A549 treated with DMSO at 1 μM for 4 hours (cell line): ENCODE data around the gene CD79A. TPM values are rescaled to one million over a fixed set of nuclear protein-coding genes. Genes with fewer than 3 reads are reported as not detected.

ENCODE experiments used
- total RNA-seq: library from RNA; stranded (reverse); fragments of 200-300 nt; extraction: Qiagen RNA extraction; gene quantifications from 5 replicates; pipeline ENCODE4 v1.2.3, GENCODE V29; 2022; ENCODE audit warnings: low read depth

CD79A gene
- total RNA-seq, result 1.1 to 1.2 TPM (median 1.1 TPM) in 5 replicates

GRCh38 chr19:41876847-41877832 lies at the start of gene CD79A:
Gene CD79A (plus strand): TSS chr19:41877279. CDS start chr19:41877305, 26 bp downstream.

GRCh38 chr19:41844601-41845000 lies 32.5 kb upstream of the CD79A start, which contains the start of gene LYPD4:
Gene LYPD4 (minus strand): TSS chr19:41844683. CDS start chr19:41839285, 5,398 bp downstream.

GRCh38 chr19:41845001-41845050 lies 32.3 kb upstream of the CD79A start, which contains the start of gene DMRTC2:
Gene DMRTC2 (plus strand): TSS chr19:41845042. CDS start chr19:41847429, 2,387 bp downstream.

GRCh38 chr19:41859618-41860418 lies 17.3 kb upstream of the CD79A start, which contains the start of gene RPS19:
Gene RPS19 (plus strand): TSS chr19:41860255. CDS start chr19:41860775, 520 bp downstream.

GRCh38 chr19:41882568-41883462 lies 5.7 kb downstream of the CD79A start, which contains the start of gene ARHGEF1:
Gene ARHGEF1 (plus strand): TSS chr19:41883184. CDS start chr19:41888083, 4,899 bp downstream.

GRCh38 chr19:41928221-41928683 lies 51.2 kb downstream of the CD79A start, which contains the start of gene ERFL:
Gene ERFL (minus strand): TSS chr19:41928449. CDS start chr19:41912919, 15,530 bp downstream.

Other genes starting within 250 kb of the CD79A start
- 0.05 to 0.08 TPM in 2 of 5 replicates, not detected in the others for gene CEACAM7, start 189.0 kb upstream of the CD79A start, total RNA-seq
- 1.8 to 2.6 TPM (median 2.4 TPM) in 5 replicates for gene CEACAM5, start 168.7 kb upstream of the CD79A start, total RNA-seq
- 20.9 to 30.9 TPM (median 27.0 TPM) in 5 replicates for gene CEACAM6, start 121.7 kb upstream of the CD79A start, total RNA-seq
- gene CEACAM3, start 80.7 kb upstream of the CD79A start, total RNA-seq, result not detected in 5 replicates
- gene LYPD4, start 32.6 kb upstream of the CD79A start, total RNA-seq, result not detected in 5 replicates
- gene DMRTC2, start 32.2 kb upstream of the CD79A start, total RNA-seq, result not detected in 5 replicates
- gene RPS19, start 17.0 kb upstream of the CD79A start, total RNA-seq, result 8,700 to 10,627 TPM (median 8,984 TPM) in 5 replicates
- gene ARHGEF1, start 5.9 kb downstream of the CD79A start, total RNA-seq, result 78.2 to 125 TPM (median 109 TPM) in 5 replicates
- gene ERFL, start 51.2 kb downstream of the CD79A start, total RNA-seq, result 0.20 to 0.45 TPM (median 0.28 TPM) in 5 replicates
- gene RABAC1, start 82.0 kb downstream of the CD79A start, total RNA-seq, result 198 to 238 TPM (median 225 TPM) in 5 replicates
- gene ATP1A3, start 117.0 kb downstream of the CD79A start, total RNA-seq, result 4.1 to 5.7 TPM (median 4.9 TPM) in 5 replicates
- gene GRIK5, start 192.9 kb downstream of the CD79A start, total RNA-seq, result 0.41 to 0.65 TPM (median 0.54 TPM) in 5 replicates
- 33.0 to 41.5 TPM (median 35.7 TPM) in 5 replicates for gene ZNF574, start 198.9 kb downstream of the CD79A start, total RNA-seq